Panc1 (cell line): ENCODE results near the gene WWOX. TPM values are rescaled to one million over a fixed set of nuclear protein-coding genes. Genes with fewer than 3 reads are reported as not detected.

Experiments
- ATAC-seq: fragments of 200-7000 bp; cut with Tn5 transposase; 2 replicates; pipeline ENCODE4 v1.9.1; 2020; ENCODE audit warnings: mild to moderate bottlenecking, moderate library complexity
- BruUV-seq: library from RNA; stranded (reverse); fragments of 400-500 nt; replicated peaks from 2 replicates; lab custom pipeline; 2021; lab: Mats Ljungman, UMichigan
- CTCF ChIA-PET: fragments of 300-600 bp; sonication (Branson Sonifier 250); formaldehyde crosslinking; loops from one replicate; lab custom pipeline; 2022; ENCODE audit warnings: antibody characterized with exemption; lab: Charles Lee
- POLR2A ChIA-PET: fragments of 300-600 bp; sonication (Branson Sonifier 250); formaldehyde crosslinking; loops from one replicate; lab custom pipeline; 2022; ENCODE audit warnings: antibody characterized with exemption; lab: Charles Lee
- DNase-seq: peaks from one replicate; pipeline ENCODE4 v3.0.0-alpha.2; 2010; ENCODE audit warnings: low read depth, low spot score
- H3K27ac ChIP-seq: 2 replicates; pipeline ENCODE4 v1.5.1; 2011; ENCODE audit warnings: mild to moderate bottlenecking, low read length, inconsistent platforms
- H3K27me3 ChIP-seq: fragments of 200-500 bp; sonication (Bioruptor generic); 2 replicates; pipeline ENCODE4 v1.6.0; 2014; ENCODE audit warnings: low read length, inconsistent platforms; ENCODE audit not compliant: control insufficient read depth, insufficient read depth
- H3K36me3 ChIP-seq: fragments of 200-500 bp; sonication (Bioruptor generic); 2 replicates; pipeline ENCODE4 v1.5.1; 2014; ENCODE audit warnings: inconsistent platforms, mild to moderate bottlenecking, low read length, moderate library complexity; ENCODE audit not compliant: control insufficient read depth, insufficient read depth
- H3K4me1 ChIP-seq: 2 replicates; pipeline ENCODE4 v1.5.1; 2011; ENCODE audit warnings: inconsistent platforms, mild to moderate bottlenecking, low read length, moderate library complexity; ENCODE audit not compliant: control insufficient read depth, insufficient read depth
- H3K4me3 ChIP-seq, 2 experiments: 2 replicates each; pipeline ENCODE4 v1.5.1; 2011 to 2012; ENCODE audit warnings: low read depth in 2 of 2, low read length in 2 of 2, mild to moderate bottlenecking in 2 of 2, inconsistent platforms in 1 of 2, moderate library complexity in 1 of 2
- H3K9me3 ChIP-seq: fragments of 200-500 bp; sonication (Bioruptor generic); 2 replicates; pipeline ENCODE4 v1.5.1; 2014; ENCODE audit warnings: low read depth, mild to moderate bottlenecking, inconsistent platforms, low read length, moderate library complexity; ENCODE audit not compliant: control insufficient read depth, insufficient read depth
- POLR2AphosphoS5 ChIP-seq: IDR thresholded peaks from 2 replicates; pipeline ENCODE4 v1.6.1; 2012; ENCODE audit warnings: mild to moderate bottlenecking, low read depth, low read length, moderate library complexity
- SIN3A ChIP-seq: IDR thresholded peaks from 2 replicates; pipeline ENCODE4 v1.6.1; 2012; ENCODE audit warnings: low read depth, mild to moderate bottlenecking, low read length, moderate library complexity, borderline replicate concordance; ENCODE audit not compliant: insufficient read depth
- TCF7L2 ChIP-seq: IDR thresholded peaks from 2 replicates; pipeline ENCODE4 v1.6.1; 2011; ENCODE audit warnings: mild to moderate bottlenecking, low read depth, low read length, inconsistent platforms
- in situ Hi-C: cut with HindIII; loops from 2 replicates; pipeline ENCODE4 v1.10.0; 2016; ENCODE audit warnings: low sequenced_read_pairs, low pct_unique_long_range_greater_than_20kb
- intact Hi-C: fragments of 100-400 bp; cut with micrococcal nuclease; formaldehyde crosslinking; loops from one replicate; pipeline ENCODE4 v1.10.0; 2022; ENCODE audit not compliant: unreplicated experiment
- total RNA-seq: library from RNA; stranded (reverse); gene quantifications from one replicate; pipeline ENCODE4 v1.2.1, GENCODE V29; 2021; ENCODE audit not compliant: unreplicated experiment
- TF ChIP-seq, protein P1 (sequence below), 2 experiments: IDR thresholded peaks; 2 replicates each; pipeline ENCODE4 v1.6.1; 2011 to 2012; ENCODE audit warnings: low read depth in 2 of 2, control low read depth in 1 of 2, low read length in 1 of 2, mild to moderate bottlenecking in 1 of 2, moderate library complexity in 1 of 2; ENCODE audit not compliant: insufficient read depth in 1 of 2
- TF ChIP-seq, protein P2 (sequence below): fragments of 450-650 bp; IDR thresholded peaks from 2 replicates; pipeline ENCODE4 v1.5.1; 2017; ENCODE audit warnings: mild to moderate bottlenecking

WWOX gene
- total RNA-seq, 1 experiment from 2014 or later: 12.5 TPM

DNA sequence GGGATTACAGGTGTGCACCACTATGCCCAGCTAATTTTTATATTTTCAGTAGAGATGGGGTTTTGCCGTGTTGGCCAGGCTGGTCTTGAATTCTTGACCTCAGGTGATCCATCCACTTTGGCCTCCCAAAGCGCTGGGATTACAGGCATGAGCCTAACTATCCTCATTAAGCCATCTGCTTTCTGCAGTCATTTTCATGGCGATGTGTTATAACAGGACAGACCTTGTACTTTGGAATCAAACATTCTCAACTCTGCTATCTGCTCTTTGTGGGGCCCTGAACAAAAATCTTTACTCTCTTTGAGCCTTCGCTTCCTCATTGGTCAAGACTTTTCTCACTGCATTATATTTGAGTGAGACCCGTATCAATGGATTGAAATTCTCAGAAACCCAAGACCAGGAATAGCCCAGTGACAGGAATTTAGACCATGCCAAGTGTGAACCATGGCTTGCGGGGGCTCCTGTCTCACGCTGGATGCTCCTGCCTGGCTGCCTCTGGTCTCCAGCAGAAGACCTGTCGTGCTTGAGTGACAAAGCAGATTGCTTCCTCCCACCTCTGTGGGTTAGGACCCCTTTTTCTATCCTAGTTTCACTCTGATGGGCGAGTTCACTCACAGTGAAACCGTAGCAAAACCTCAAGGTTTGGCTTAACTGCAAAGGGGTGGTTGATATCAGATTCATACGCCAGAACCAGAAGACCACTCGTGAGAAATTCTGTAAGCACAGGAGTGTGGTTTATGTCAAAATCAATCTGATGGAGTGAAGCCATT is 982.0 kb downstream of the WWOX start:
- no peak overlapping the region for H3K27ac ChIP-seq
- H3K27me3 ChIP-seq: no peaks in the 10 kb centered on the region; the same call in 1 of the 2 replicates
- POLR2A ChIA-PET: no interaction called here
- TF ChIP-seq, protein P1, sequence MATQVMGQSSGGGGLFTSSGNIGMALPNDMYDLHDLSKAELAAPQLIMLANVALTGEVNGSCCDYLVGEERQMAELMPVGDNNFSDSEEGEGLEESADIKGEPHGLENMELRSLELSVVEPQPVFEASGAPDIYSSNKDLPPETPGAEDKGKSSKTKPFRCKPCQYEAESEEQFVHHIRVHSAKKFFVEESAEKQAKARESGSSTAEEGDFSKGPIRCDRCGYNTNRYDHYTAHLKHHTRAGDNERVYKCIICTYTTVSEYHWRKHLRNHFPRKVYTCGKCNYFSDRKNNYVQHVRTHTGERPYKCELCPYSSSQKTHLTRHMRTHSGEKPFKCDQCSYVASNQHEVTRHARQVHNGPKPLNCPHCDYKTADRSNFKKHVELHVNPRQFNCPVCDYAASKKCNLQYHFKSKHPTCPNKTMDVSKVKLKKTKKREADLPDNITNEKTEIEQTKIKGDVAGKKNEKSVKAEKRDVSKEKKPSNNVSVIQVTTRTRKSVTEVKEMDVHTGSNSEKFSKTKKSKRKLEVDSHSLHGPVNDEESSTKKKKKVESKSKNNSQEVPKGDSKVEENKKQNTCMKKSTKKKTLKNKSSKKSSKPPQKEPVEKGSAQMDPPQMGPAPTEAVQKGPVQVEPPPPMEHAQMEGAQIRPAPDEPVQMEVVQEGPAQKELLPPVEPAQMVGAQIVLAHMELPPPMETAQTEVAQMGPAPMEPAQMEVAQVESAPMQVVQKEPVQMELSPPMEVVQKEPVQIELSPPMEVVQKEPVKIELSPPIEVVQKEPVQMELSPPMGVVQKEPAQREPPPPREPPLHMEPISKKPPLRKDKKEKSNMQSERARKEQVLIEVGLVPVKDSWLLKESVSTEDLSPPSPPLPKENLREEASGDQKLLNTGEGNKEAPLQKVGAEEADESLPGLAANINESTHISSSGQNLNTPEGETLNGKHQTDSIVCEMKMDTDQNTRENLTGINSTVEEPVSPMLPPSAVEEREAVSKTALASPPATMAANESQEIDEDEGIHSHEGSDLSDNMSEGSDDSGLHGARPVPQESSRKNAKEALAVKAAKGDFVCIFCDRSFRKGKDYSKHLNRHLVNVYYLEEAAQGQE (IDR thresholded peaks at IDR 0.05; ENCODE audit: insufficient read depth in 1 of 2, low read depth in 2 of 2, low read length in 1 of 2): no peak
- TF ChIP-seq TCF7L2 (no peak), POLR2AphosphoS5 (no peak), SIN3A (no peak)
- TF ChIP-seq, protein P2, sequence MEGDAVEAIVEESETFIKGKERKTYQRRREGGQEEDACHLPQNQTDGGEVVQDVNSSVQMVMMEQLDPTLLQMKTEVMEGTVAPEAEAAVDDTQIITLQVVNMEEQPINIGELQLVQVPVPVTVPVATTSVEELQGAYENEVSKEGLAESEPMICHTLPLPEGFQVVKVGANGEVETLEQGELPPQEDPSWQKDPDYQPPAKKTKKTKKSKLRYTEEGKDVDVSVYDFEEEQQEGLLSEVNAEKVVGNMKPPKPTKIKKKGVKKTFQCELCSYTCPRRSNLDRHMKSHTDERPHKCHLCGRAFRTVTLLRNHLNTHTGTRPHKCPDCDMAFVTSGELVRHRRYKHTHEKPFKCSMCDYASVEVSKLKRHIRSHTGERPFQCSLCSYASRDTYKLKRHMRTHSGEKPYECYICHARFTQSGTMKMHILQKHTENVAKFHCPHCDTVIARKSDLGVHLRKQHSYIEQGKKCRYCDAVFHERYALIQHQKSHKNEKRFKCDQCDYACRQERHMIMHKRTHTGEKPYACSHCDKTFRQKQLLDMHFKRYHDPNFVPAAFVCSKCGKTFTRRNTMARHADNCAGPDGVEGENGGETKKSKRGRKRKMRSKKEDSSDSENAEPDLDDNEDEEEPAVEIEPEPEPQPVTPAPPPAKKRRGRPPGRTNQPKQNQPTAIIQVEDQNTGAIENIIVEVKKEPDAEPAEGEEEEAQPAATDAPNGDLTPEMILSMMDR: no peak
- CTCF ChIA-PET: no interaction called here
- in situ Hi-C loops (no loop called here), intact Hi-C loops (no loop called here)
- H3K9me3 ChIP-seq: no peaks in the 10 kb centered on the region
- H3K4me3 ChIP-seq: no peak overlapping the region
- no peaks in the 10 kb centered on the region for H3K4me1 ChIP-seq
- no peaks in the 10 kb centered on the region for H3K36me3 ChIP-seq
- no peak for ATAC-seq
- no TSS peak for BruUV-seq
- DNase-seq: no peak

DNA sequence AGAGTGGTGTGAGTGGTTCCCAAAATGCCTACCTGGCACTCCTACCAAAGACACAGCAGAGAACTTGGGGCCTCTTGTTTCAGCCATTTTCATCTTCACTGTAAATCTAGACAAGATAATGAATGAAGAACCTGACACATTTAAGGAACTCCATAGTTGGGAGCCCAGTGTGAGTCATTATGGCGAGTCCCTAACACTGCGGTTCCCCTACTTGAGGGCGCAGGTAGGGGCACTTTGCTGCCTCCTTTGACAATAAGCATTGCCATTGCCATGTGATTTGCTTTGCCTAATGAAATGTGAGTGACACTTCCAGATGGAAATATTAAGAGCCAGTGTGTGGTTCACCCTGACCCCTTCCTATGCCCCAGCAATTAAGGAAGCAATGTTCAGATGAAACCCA is 983.5 kb downstream of the WWOX start:
- Histone ChIP-seq H3K4me1 (no peaks in the 10 kb centered on the region), H3K27me3 (no peaks in the 10 kb centered on the region; the same call in 1 of the 2 replicates), H3K36me3 (no peaks in the 10 kb centered on the region), H3K4me3 (no peak overlapping the region), H3K9me3 (no peaks in the 10 kb centered on the region), H3K27ac (no peak overlapping the region)
- TF ChIP-seq, protein P2: no peak
- TF ChIP-seq TCF7L2 (no peak), SIN3A (no peak)
- TF ChIP-seq, protein P1 (IDR thresholded peaks at IDR 0.05; ENCODE audit: insufficient read depth in 1 of 2, low read depth in 2 of 2, low read length in 1 of 2): no peak
- BruUV-seq: no TSS peak
- ATAC-seq (no peak), DNase-seq (no peak)
- in situ Hi-C loops (no loop called here), intact Hi-C loops (no loop called here)
- CTCF ChIA-PET: no interaction called here
- POLR2A ChIA-PET: no interaction called here
